Uterus (tissue), 4 donors: Measurements from ENCODE around the gene CARD9. TPM values are rescaled to one million over a fixed set of nuclear protein-coding genes. Genes with fewer than 3 reads are reported as not detected.

ENCODE experiments used
- DNase-seq, 2 donors: peaks; one replicate each; pipeline ENCODE4 v3.0.0-alpha.2; 2019 to 2020
- H3K27ac ChIP-seq, 2 donors: fragments of 200-600 bp; sonication (generic); 1 replicate in 1 of 2; 2 replicates in 1 of 2; pipeline ENCODE4 v1.5.1; 2016 to 2018
- H3K27me3 ChIP-seq, 2 donors: fragments of 200-600 bp; sonication (generic); one replicate each; pipeline ENCODE4 v1.5.1; 2018 to 2019; ENCODE audit warnings: control low read depth in 1 of 2
- H3K36me3 ChIP-seq, 2 donors: fragments of 200-600 bp; sonication (generic); one replicate each; pipeline ENCODE4 v1.5.1; 2019; ENCODE audit warnings: control low read depth in 1 of 2
- H3K4me1 ChIP-seq, 2 donors: fragments of 200-600 bp; sonication (generic); one replicate each; pipeline ENCODE4 v1.5.1; 2018 to 2019; ENCODE audit warnings: control low read depth in 1 of 2
- H3K4me3 ChIP-seq, 2 donors: fragments of 200-600 bp; sonication (generic); 1 replicate in 1 of 2; 2 replicates in 1 of 2; pipeline ENCODE4 v1.5.1; 2018 to 2019; ENCODE audit warnings: mild to moderate bottlenecking in 1 of 2
- H3K9me3 ChIP-seq, 2 donors: fragments of 200-600 bp; sonication (generic); one replicate each; pipeline ENCODE4 v1.5.1; 2019; ENCODE audit warnings: control low read depth in 1 of 2
- POLR2A ChIP-seq, 2 donors: fragments of 450-650 bp; IDR thresholded peaks; one replicate each; pipeline ENCODE4 v1.6.1; 2016; ENCODE audit warnings: antibody characterized with exemption in 2 of 2, mild to moderate bottlenecking in 1 of 2, moderate library complexity in 1 of 2
- intact Hi-C: fragments of 100-400 bp; cut with DNase I; formaldehyde crosslinking; loops from one replicate; pipeline ENCODE4 v1.15.1; 2023; ENCODE audit warnings: low total_unique reads
- total RNA-seq, 4 donors: library from RNA; depleted of rRNA in 3 of 4; stranded (reverse); fragments of >200 nt in 3 of 4; gene quantifications; one replicate each; pipeline versions ENCODE4 v1.1.0 to v1.2.4, GENCODE V29; 2014 to 2023
- TF ChIP-seq, protein P1 (sequence below), 4 experiments: fragments of 200-600 bp in 2 of 4; fragments of 450-650 bp in 2 of 4; sonication (generic) in 2 of 4; IDR thresholded peaks; one replicate each; pipeline ENCODE4 v1.5.1; 2016 to 2019; ENCODE audit warnings: antibody characterized with exemption in 4 of 4, mild to moderate bottlenecking in 2 of 4, moderate library complexity in 1 of 4
- donor health status: DM: yes; HTN: yes; CAD: no.

CARD9 gene
- total RNA-seq, 4 donors from 2014 or later: under 0.01 to 10.6 (median 2.5) TPM

DNA sequence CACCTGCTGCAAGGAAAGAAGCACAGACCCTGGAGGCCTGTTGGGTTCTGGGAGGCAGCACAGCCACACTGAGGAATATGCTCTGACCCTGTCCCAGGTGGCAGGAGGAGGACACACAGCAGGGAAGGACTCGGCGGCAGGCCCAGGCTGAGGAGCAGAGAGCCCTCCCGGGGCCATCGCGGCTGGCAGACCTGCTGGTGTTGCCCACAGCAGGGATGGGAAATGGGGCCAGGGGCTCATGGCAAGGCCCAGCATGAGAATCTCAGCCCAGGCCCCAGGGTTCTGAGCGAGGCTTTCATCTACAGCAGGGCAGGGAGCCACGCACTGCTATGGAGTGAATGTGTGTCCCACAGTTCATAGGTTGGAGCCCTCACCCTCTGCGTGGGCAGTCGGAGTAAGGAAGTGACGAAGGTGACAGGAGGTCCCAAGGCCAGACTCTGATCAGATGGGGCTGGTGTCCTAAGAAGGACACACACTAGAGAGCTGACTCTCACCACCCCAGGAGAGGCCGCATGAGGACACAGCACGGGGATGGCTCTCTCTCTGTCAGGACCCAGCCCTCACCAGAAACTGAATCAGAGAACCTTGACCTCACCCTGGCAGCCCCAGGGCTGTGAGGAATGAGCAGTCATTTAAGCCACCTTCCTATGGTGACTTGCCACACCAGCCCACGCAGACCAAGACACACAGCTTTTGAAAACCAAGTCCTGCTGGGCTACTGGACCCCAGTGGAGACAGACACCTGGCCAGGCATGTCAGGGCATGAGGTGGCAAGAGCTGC, 56.4 kb downstream of the CARD9 start:
- intact Hi-C loops: no loop called here
- TF ChIP-seq, protein P1, sequence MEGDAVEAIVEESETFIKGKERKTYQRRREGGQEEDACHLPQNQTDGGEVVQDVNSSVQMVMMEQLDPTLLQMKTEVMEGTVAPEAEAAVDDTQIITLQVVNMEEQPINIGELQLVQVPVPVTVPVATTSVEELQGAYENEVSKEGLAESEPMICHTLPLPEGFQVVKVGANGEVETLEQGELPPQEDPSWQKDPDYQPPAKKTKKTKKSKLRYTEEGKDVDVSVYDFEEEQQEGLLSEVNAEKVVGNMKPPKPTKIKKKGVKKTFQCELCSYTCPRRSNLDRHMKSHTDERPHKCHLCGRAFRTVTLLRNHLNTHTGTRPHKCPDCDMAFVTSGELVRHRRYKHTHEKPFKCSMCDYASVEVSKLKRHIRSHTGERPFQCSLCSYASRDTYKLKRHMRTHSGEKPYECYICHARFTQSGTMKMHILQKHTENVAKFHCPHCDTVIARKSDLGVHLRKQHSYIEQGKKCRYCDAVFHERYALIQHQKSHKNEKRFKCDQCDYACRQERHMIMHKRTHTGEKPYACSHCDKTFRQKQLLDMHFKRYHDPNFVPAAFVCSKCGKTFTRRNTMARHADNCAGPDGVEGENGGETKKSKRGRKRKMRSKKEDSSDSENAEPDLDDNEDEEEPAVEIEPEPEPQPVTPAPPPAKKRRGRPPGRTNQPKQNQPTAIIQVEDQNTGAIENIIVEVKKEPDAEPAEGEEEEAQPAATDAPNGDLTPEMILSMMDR (IDR thresholded peaks at IDR 0.05): no peak
- Histone ChIP-seq H3K4me3 (no peak overlapping the region), H3K27ac (no peak overlapping the region), H3K9me3 (no peaks in the 10 kb centered on the region), H3K36me3 (no peaks in the 10 kb centered on the region), H3K4me1 (no peaks in the 10 kb centered on the region), H3K27me3 (no peaks in the 10 kb centered on the region)
- no peak for DNase-seq

DNA sequence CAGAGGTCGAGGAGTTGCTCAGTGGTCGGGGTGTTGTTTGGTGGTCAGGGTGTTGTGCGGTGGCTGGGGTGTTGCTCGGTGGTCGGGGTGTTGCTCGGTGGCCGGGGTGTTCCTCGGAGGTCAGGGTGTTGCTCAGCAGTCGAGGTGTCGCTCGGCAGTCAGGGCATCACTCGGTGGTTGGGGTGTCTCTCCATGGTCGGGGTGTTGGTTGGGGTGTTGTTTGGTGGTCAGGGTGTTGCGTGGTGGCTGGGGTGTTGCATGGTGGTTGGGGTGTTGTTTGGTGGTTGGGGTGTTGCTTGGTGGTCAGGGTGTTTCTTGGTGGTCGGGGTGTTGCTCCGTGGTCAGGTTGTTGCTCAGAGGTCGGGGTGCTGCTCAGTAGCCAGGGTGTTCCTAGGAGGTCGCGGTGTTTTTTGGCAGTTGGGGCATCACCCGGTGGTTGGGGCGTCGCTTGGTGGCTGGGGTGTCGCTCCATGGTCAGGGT, 57.2 kb downstream of the CARD9 start:
- DNase-seq: no peak
- no peaks in the 10 kb centered on the region for H3K27me3 ChIP-seq
- TF ChIP-seq POLR2A (IDR thresholded peaks at IDR 0.05): no peak
- TF ChIP-seq, protein P1 (IDR thresholded peaks at IDR 0.05): no peak
- H3K27ac ChIP-seq: no peak overlapping the region
- intact Hi-C loops: no loop called here
- H3K4me1 ChIP-seq: no peaks in the 10 kb centered on the region
- no peaks in the 10 kb centered on the region for H3K36me3 ChIP-seq
- H3K9me3 ChIP-seq: no peaks in the 10 kb centered on the region
- H3K4me3 ChIP-seq: no peak overlapping the region

DNA sequence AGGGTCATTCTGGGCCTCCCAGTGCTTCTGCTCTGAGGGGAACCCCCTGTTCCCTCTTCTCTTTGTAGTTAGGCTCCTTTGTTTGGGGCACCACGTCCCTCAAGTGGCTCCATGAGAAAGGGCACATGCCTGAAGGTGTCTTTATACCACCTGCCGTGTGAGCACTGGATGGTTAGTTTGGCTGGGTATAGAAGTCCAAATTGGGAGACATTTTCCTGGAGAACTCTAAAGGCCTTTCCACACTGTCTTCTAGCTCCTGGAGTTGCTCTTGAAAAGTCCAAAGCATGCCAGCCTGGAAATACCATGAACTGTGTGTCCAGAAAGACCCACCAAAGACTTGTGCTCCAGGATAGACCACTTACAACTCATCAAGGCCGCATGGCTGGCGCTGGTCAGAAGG, 58.5 kb downstream of the CARD9 start:
- Histone ChIP-seq H3K4me3 (no peak overlapping the region), H3K27ac (no peak overlapping the region), H3K36me3 (no peaks in the 10 kb centered on the region), H3K27me3 (no peaks in the 10 kb centered on the region), H3K4me1 (no peaks in the 10 kb centered on the region), H3K9me3 (no peaks in the 10 kb centered on the region)
- TF ChIP-seq, protein P1 (IDR thresholded peaks at IDR 0.05): no peak
- no peak for TF ChIP-seq POLR2A (IDR thresholded peaks at IDR 0.05)
- no peak for DNase-seq
- intact Hi-C loops: no loop called here

DNA sequence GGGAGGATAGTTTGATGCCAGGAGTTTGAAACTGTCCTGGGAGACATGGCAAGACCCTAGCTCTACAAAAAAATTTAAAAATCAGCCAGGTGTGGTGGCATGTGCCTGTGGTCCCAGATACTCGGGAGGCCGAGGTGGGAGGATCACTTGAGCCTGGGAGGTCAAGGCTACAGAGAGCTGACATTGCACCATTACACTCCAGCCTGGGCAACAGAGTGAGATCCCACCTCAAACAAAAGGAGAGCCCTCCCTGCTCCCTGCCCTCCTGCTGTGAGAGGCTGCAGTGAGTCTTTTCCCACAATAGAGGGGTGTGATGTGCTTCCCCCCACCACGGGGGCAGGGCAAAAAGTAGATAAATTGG, 59.4 kb downstream of the CARD9 start:
- Histone ChIP-seq H3K27me3 (no peaks in the 10 kb centered on the region), H3K4me3 (no peak overlapping the region), H3K36me3 (no peaks in the 10 kb centered on the region), H3K9me3 (no peaks in the 10 kb centered on the region), H3K4me1 (no peaks in the 10 kb centered on the region), H3K27ac (no peak overlapping the region)
- DNase-seq: no peak
- no peak for TF ChIP-seq POLR2A (IDR thresholded peaks at IDR 0.05)
- TF ChIP-seq, protein P1 (IDR thresholded peaks at IDR 0.05): no peak
- intact Hi-C loops: no loop called here

Other genes starting within 250 kb of the CARD9 start
- not detected for gene LHX3, start 168.5 kb downstream of the CARD9 start, total RNA-seq
- gene QSOX2, start 127.9 kb downstream of the CARD9 start, total RNA-seq: 10 to 100 TPM in 2 of 4 donors, 1 to 10 TPM in 2; 5.6 to 13.1 (median 9.2) TPM
- gene CCDC187, start 69.6 kb downstream of the CARD9 start, total RNA-seq: 1 to 10 TPM in 2 of 4 donors, under 1 TPM in 2; 0.27 to 5.1 (median 2.2) TPM
- 10 to 100 TPM in 2 of 4 donors, 1 to 10 TPM in 2; 4.4 to 43.6 (median 24.1) TPM for gene GPSM1, start 46.1 kb downstream of the CARD9 start, total RNA-seq
- 10 to 100 TPM in 3 of 4 donors, 1 to 10 TPM in 1; 6.8 to 29.4 (median 27.3) TPM for gene DNLZ, start 9.9 kb downstream of the CARD9 start, total RNA-seq
- 10 to 100 TPM in 2 of 4 donors, 1 to 10 TPM in 1, under 1 TPM in 1; 0.51 to 12.5 (median 7.7) TPM for gene SNAPC4, start 26.5 kb upstream of the CARD9 start, total RNA-seq
- gene ENTR1, start 36.9 kb upstream of the CARD9 start, total RNA-seq: 10 to 100 TPM; 19.5 to 44.0 (median 21.2) TPM
- 10 to 100 TPM in 3 of 4 donors, under 1 TPM in 1; 0.77 to 39.0 (median 29.5) TPM for gene PMPCA, start 37.0 kb upstream of the CARD9 start, total RNA-seq
- gene INPP5E, start 66.2 kb upstream of the CARD9 start, total RNA-seq: 10 to 100 TPM in 2 of 4 donors, 1 to 10 TPM in 2; 6.7 to 19.7 (median 11.2) TPM
- 10 to 100 TPM; 18.8 to 73.2 (median 35.1) TPM for gene SEC16A, start 109.4 kb upstream of the CARD9 start, total RNA-seq
- 100 to 1,000 TPM in 1 of 4 donors, 10 to 100 TPM in 3; 19.7 to 109 (median 35.6) TPM for gene NOTCH1, start 172.4 kb upstream of the CARD9 start, total RNA-seq